ENCODE data around the gene ARFGEF3.
"Not testable (repeated sequence)": the region's sequence is repeated elsewhere in the genome, so short reads cannot be mapped to it uniquely, and the experiment has no call there.

ARFGEF3 gene

GRCh38 chr6:138286698-138287097, 125.0 kb downstream of the ARFGEF3 start:
- no peak for DNase-seq
- Histone ChIP-seq H3K27ac (ENCODE audit: insufficient read depth, low read length, poor library complexity, severe bottlenecking) (no peak overlapping the region), H3K4me1 (ENCODE audit: control insufficient read depth, insufficient read depth, low read length, poor library complexity, severe bottlenecking) (no peaks in the 10 kb centered on the region), H3K9me3 (ENCODE audit: control insufficient read depth, low read length) (no peaks in the 10 kb centered on the region), H3K36me3 (ENCODE audit: control insufficient read depth, insufficient read depth, low read length) (no peaks in the 10 kb centered on the region), H3K27me3 (replicated peaks; ENCODE audit: control insufficient read depth, insufficient read depth, low read length, poor library complexity, severe bottlenecking) (no peaks in the 10 kb centered on the region), H3K4me3 (ENCODE audit: insufficient read depth, low read depth, low read length, poor library complexity, severe bottlenecking) (no peak overlapping the region)

DNA sequence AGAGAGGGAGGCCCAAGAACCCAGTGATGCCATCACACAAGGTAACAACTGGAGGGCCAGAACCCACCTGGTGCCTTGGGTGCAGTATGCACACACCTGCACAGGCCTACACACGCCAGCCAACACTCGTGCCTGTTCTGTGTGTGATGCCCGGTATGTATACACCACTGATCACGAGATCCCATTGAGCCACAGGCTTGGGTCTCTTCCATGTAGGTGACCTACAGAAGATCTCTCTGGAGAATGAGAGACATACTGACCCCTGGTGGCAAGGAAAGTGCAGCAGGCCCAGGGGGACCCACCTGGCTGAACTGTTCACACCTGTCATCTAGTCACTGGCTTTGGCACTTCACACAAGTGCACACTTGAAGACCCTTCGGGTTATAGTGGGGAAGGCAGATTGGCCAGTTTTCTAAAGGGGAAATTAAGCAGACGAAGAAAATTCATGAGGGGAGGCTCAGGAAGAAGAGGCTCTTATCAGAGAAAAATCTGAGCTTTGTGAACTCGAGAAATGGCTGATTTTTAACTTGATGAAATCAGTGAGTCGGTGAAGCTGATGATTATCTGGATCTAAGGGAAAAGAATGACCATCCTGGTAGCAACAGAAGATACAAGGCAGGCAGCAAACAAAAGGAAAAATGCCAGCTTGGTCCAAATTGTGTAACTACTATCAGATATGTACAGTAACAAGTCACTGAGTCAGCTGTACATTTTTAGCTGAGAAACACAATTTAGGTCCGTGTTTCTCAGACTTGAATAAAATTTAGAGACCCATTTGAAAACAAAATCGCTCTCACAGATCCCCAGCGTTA, 125.6 kb downstream of the ARFGEF3 start:
- peak in 2 of 3 donors; percentile 4 to 28 for DNase-seq
- Histone ChIP-seq H3K27me3 (replicated peaks; ENCODE audit: control insufficient read depth, insufficient read depth, low read length, poor library complexity, severe bottlenecking) (no peaks in the 10 kb centered on the region), H3K4me1 (ENCODE audit: control insufficient read depth, insufficient read depth, low read length, poor library complexity, severe bottlenecking) (no peaks in the 10 kb centered on the region), H3K4me3 (ENCODE audit: insufficient read depth, low read depth, low read length, poor library complexity, severe bottlenecking) (no peak overlapping the region), H3K36me3 (ENCODE audit: control insufficient read depth, insufficient read depth, low read length) (no peaks in the 10 kb centered on the region), H3K9me3 (ENCODE audit: control insufficient read depth, low read length) (no peaks in the 10 kb centered on the region), H3K27ac (ENCODE audit: insufficient read depth, low read length, poor library complexity, severe bottlenecking) (no peak overlapping the region)

GRCh38 chr6:138288428-138289085, 126.8 kb downstream of the ARFGEF3 start:
- not testable (repeated sequence) for H3K27ac ChIP-seq (ENCODE audit: insufficient read depth, low read length, poor library complexity, severe bottlenecking); H3K4me1 ChIP-seq (ENCODE audit: control insufficient read depth, insufficient read depth, low read length, poor library complexity, severe bottlenecking); H3K4me3 ChIP-seq (ENCODE audit: insufficient read depth, low read depth, low read length, poor library complexity, severe bottlenecking); H3K36me3 ChIP-seq (ENCODE audit: control insufficient read depth, insufficient read depth, low read length); DNase-seq; H3K9me3 ChIP-seq (ENCODE audit: control insufficient read depth, low read length); H3K27me3 ChIP-seq (replicated peaks; ENCODE audit: control insufficient read depth, insufficient read depth, low read length, poor library complexity, severe bottlenecking)

DNA sequence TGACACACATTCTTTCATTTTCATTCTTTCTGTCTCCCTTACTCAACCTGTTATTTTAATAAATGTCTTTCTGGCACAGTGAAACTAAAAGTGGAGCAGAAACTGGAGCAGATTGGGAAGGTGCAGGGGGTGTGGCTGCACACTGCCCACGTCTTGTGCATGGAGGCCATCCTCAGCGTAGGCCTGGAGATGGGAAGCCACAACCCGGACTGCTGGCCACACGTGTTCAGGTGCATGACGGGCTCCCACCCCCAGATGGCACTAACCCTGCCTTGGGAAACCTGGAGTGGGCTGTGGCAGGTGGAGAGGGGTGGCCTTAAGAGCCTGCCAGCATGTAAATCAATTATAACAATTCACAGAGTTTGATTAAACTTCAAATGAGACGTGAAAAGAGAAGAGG, 128.0 kb downstream of the ARFGEF3 start:
- DNase-seq = no peak
- Histone ChIP-seq H3K9me3 (ENCODE audit: control insufficient read depth, low read length) (no peaks in the 10 kb centered on the region), H3K4me3 (ENCODE audit: insufficient read depth, low read depth, low read length, poor library complexity, severe bottlenecking) (no peak overlapping the region), H3K36me3 (ENCODE audit: control insufficient read depth, insufficient read depth, low read length) (no peaks in the 10 kb centered on the region), H3K4me1 (ENCODE audit: control insufficient read depth, insufficient read depth, low read length, poor library complexity, severe bottlenecking) (no peaks in the 10 kb centered on the region), H3K27ac (ENCODE audit: insufficient read depth, low read length, poor library complexity, severe bottlenecking) (no peak overlapping the region), H3K27me3 (replicated peaks; ENCODE audit: control insufficient read depth, insufficient read depth, low read length, poor library complexity, severe bottlenecking) (no peaks in the 10 kb centered on the region)

- DNase-seq = no peak
- H3K36me3 ChIP-seq (ENCODE audit: control insufficient read depth, insufficient read depth, low read length) = no peaks in the 10 kb centered on the region
- no peak overlapping the region for H3K4me3 ChIP-seq (ENCODE audit: insufficient read depth, low read depth, low read length, poor library complexity, severe bottlenecking)
- H3K9me3 ChIP-seq (ENCODE audit: control insufficient read depth, low read length) = no peaks in the 10 kb centered on the region
- no peak overlapping the region for H3K27ac ChIP-seq (ENCODE audit: insufficient read depth, low read length, poor library complexity, severe bottlenecking)
- no peaks in the 10 kb centered on the region for H3K4me1 ChIP-seq (ENCODE audit: control insufficient read depth, insufficient read depth, low read length, poor library complexity, severe bottlenecking)
- no peaks in the 10 kb centered on the region for H3K27me3 ChIP-seq (replicated peaks; ENCODE audit: control insufficient read depth, insufficient read depth, low read length, poor library complexity, severe bottlenecking)
Observed at GRCh38 chr6:138290423-138290962, 128.8 kb downstream of the ARFGEF3 start.

DNA sequence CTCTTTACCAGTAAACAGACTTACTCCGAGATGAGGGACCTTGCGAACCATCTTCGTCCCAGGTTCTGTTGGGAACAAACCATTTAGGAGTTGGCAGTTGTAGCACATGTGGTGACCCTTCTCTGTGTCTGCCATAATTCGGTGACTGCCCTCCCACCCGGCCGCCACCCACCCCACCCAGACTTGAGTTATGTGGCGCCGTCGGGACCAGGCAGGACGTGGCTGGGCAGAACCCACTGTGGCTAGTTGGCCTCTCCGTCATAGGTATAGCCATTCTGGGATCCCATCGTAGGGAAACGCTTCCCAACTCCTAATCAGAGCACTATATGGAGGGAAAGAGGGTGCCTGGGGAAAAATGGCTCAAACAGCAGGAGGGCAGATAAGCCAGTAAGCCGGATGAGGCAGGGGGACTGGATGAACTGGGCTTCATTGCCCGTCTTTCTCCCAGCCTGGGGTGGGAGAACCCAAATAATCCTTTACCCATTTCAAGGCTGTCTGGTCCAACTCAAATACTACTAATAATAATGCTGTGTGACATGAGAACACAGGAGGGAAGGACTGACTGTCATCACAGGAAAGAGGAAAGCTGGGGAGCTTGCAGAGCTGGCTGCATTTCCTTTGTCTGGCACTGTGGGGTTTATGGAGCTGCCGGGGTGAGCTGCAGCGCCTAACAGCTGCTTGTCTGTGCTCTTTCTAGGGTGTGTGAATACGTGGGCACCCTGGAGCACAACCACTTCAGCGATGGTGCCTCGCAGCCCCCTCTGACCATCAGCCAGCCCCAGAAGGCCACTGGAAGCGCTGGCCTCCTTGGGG, 129.5 kb downstream of the ARFGEF3 start:
- no peak for DNase-seq
- Histone ChIP-seq H3K27ac (ENCODE audit: insufficient read depth, low read length, poor library complexity, severe bottlenecking) (no peak overlapping the region), H3K9me3 (ENCODE audit: control insufficient read depth, low read length) (no peaks in the 10 kb centered on the region), H3K36me3 (ENCODE audit: control insufficient read depth, insufficient read depth, low read length) (no peaks in the 10 kb centered on the region), H3K4me1 (ENCODE audit: control insufficient read depth, insufficient read depth, low read length, poor library complexity, severe bottlenecking) (no peaks in the 10 kb centered on the region), H3K4me3 (ENCODE audit: insufficient read depth, low read depth, low read length, poor library complexity, severe bottlenecking) (no peak overlapping the region), H3K27me3 (replicated peaks; ENCODE audit: control insufficient read depth, insufficient read depth, low read length, poor library complexity, severe bottlenecking) (no peaks in the 10 kb centered on the region)

DNA sequence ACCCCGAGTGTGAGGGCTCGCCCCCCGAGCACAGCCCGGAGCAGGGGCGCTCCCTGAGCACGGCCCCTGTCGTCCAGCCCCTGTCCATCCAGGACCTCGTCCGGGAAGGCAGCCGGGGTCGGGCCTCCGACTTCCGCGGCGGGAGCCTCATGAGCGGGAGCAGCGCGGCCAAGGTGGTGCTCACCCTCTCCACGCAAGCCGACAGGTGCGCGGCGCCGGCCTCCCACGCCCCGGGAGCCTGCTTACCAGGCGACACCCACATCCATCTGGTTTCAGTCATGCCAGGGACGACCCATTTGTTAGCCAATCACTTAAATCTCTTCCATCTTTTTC, 130.1 kb downstream of the ARFGEF3 start:
- Histone ChIP-seq H3K36me3 (ENCODE audit: control insufficient read depth, insufficient read depth, low read length) (no peaks in the 10 kb centered on the region), H3K27me3 (replicated peaks; ENCODE audit: control insufficient read depth, insufficient read depth, low read length, poor library complexity, severe bottlenecking) (no peaks in the 10 kb centered on the region), H3K4me1 (ENCODE audit: control insufficient read depth, insufficient read depth, low read length, poor library complexity, severe bottlenecking) (no peaks in the 10 kb centered on the region), H3K4me3 (ENCODE audit: insufficient read depth, low read depth, low read length, poor library complexity, severe bottlenecking) (no peak overlapping the region), H3K27ac (ENCODE audit: insufficient read depth, low read length, poor library complexity, severe bottlenecking) (no peak overlapping the region), H3K9me3 (ENCODE audit: control insufficient read depth, low read length) (no peaks in the 10 kb centered on the region)
- no peak for DNase-seq

- Histone ChIP-seq H3K27ac (ENCODE audit: insufficient read depth, low read length, poor library complexity, severe bottlenecking) (no peak overlapping the region), H3K36me3 (ENCODE audit: control insufficient read depth, insufficient read depth, low read length) (no peaks in the 10 kb centered on the region), H3K4me3 (ENCODE audit: insufficient read depth, low read depth, low read length, poor library complexity, severe bottlenecking) (no peak overlapping the region), H3K9me3 (ENCODE audit: control insufficient read depth, low read length) (no peaks in the 10 kb centered on the region), H3K27me3 (replicated peaks; ENCODE audit: control insufficient read depth, insufficient read depth, low read length, poor library complexity, severe bottlenecking) (no peaks in the 10 kb centered on the region), H3K4me1 (ENCODE audit: control insufficient read depth, insufficient read depth, low read length, poor library complexity, severe bottlenecking) (no peaks in the 10 kb centered on the region)
- DNase-seq = no peak
Observed at GRCh38 chr6:138292482-138292881, 130.7 kb downstream of the ARFGEF3 start.

DNA sequence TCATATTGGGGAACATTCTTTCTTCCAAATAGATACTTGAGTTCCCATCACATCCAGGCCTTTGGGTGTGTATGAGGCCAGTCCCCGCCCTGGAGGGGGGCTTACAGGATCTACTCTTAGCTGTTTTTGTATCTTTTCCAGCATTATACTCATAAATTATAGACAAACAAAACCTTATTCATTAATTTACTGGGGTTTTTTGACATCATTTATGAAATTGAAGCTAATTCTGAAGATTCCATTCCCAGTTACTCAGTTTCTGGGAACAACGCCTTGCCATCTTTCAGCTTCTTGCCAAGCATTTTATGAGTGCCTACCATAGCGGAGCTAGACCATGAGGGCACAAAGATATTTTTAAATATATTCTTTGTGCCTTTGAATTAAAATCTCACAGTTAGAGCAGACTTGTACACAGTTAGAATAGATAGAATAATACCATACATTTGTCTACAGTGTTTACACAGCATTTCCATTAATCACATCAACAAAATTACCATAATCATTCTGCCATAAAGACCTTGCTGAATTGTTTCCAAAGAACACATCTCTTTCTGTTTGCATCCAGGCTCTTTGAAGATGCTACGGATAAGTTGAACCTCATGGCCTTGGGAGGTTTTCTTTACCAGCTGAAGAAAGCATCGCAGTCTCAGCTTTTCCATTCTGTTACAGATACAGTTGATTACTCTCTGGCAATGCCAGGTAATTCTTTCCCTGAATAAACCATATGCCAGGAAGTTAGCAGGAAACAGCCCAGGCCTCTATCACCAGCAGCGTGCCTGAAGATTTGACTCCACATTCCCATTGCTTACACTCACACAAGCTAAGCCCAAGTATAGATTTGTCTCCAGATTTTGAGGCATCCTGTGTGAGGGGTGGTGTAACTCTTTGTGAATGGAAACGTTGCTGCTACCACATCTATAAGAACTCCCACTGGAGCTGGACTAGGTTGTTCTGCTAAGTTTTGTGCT, 132.0 kb downstream of the ARFGEF3 start:
- Histone ChIP-seq H3K36me3 (ENCODE audit: control insufficient read depth, insufficient read depth, low read length) (no peaks in the 10 kb centered on the region), H3K4me3 (ENCODE audit: insufficient read depth, low read depth, low read length, poor library complexity, severe bottlenecking) (no peak overlapping the region), H3K4me1 (ENCODE audit: control insufficient read depth, insufficient read depth, low read length, poor library complexity, severe bottlenecking) (no peaks in the 10 kb centered on the region)

More for the DNA sequence above, 132.0 kb downstream of the ARFGEF3 start:
- no peaks in the 10 kb centered on the region for H3K27me3 ChIP-seq (replicated peaks; ENCODE audit: control insufficient read depth, insufficient read depth, low read length, poor library complexity, severe bottlenecking)
- no peaks in the 10 kb centered on the region for H3K9me3 ChIP-seq (ENCODE audit: control insufficient read depth, low read length)
- no peak for DNase-seq
- H3K27ac ChIP-seq (ENCODE audit: insufficient read depth, low read length, poor library complexity, severe bottlenecking) = no peak overlapping the region
